Ecto neural progenitor cell (in vitro differentiated cells): Measurements from ENCODE around the gene MYB.
A peak's percentile ranks its signal among the peaks of the same experiment; 100 is the strongest.
"Not testable (repeated sequence)": the region's sequence is repeated elsewhere in the genome, so short reads cannot be mapped to it uniquely, and the experiment has no call there.

Source experiments
- DNase-seq: peaks from one replicate; pipeline ENCODE4 v3.0.0-alpha.2; 2018; ENCODE audit warnings: low spot score

MYB gene

DNA sequence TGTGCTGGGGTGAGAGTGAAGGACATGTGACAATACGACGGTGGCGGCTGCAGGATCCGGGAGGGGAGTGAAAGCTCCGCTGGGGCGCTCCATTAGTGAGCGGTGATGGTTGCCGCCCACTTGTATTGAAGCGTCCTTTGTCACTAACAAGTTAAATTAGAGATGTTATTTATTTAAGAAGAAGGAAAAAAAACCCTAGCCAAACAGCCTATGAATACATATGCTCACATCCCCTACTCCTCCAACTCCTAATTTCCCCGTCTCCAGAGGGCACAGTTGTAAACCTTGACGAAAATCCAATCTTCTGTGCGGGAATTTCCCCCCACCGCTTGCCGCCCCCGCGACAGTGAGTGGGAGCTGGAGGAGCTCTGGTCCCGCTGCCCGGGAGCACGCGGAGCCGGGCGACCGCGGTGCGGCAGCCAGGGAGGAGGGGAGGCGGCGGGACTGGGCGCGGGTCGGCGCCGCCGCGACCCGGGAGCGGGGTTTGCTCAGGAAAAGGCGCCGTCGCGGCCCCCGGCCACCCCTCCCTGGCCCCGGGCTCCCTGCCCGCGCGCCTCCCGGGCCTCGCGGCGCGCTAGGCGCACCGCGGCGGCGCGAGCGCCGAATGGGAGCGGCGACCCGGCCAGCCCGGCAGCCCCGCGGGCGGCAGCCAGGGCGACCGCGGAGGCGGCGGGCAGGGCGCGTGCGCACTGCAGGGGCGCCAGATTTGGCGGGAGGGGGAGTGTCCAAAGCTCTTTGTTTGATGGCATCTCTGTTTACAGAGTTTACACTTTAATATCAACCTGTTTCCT lies at the start of gene MYB:
Gene MYB, plus strand, starts transcription at position 767 of the 791 bp plus-strand sequence. CDS start 206 bp downstream, outside the sequence.
- DNase-seq = peak; percentile 79

DNA sequence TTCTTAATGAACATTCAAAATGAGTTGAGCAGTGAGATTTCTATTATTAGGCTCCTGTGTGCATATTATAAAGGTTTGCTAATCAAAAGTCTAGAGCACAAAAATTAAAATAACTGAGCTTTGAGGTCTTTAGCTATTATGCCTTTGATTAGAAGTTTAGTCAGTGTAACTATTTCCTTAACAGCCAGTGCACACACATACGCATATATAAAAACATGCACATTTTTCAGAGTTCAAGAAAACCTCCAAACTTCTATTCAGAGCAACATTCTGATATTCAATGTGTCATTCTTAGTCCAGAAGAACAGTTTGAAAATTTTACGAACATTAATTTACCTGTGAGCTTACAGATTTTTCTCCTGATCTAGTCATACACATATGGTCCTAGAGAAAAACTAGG lies 48.3 kb upstream of the MYB start:
- DNase-seq = no peak

DNA sequence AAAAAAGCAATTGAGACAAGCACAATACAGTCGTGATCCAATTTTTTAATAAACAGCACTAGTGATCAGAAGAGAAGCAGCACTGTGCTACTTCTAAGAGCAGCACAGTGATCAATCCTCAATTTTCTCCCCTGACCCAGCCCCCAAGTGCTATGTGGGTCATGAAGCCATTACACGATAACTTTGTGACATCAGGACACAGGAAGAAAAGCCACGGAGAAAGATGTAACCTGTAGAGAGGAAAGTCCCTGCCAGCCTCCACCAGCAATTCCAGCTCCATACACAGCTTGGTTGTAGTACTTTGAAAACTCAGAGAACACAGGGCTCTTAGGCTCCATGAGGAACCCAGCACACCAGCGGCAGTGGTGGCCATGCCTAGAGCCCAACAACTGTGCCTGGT lies 45.3 kb upstream of the MYB start:
- DNase-seq = no peak

DNA sequence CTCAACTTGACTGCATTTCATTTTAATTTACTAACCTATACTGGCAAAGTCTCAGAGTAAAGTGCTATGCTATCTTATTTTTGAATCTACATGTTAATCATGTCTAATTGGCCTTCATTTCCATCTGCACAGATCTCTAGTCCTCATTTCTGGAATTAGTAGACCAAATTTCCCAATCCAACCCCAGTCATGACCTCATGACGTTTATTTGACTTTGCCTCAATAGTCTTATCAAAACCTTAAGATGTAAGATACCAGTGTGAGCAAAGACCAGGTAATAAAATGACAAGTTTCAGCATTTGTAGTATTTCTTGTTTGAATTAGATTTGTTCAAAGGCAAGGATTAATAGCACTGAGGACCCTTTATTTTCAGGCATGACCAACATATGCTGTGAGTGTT lies 43.3 kb upstream of the MYB start:
- DNase-seq = no peak

GRCh38 chr6:135141182-135141581 lies 39.9 kb upstream of the MYB start:
- DNase-seq = no peak

DNA sequence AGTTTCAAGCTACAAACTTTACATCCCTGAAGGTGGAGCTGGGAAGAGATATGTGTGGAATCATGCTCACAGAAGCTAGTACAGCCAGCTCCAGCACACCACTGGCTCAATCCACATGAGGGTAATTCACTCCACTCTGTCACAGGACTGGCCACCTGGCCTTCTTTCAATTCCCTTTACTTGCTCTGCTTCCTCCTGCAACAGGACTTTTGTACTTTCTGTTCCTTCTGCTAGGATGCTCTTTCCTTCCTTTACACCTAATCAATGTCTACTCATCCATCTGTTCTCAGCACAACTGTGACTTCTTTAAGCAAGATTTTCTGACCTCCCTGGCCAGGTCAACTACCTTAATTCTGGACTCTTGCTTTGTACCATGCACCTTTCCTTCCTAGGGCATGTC lies 39.4 kb upstream of the MYB start:
- DNase-seq = no peak

GRCh38 chr6:135142232-135142631 lies 38.9 kb upstream of the MYB start:
- DNase-seq = not testable (repeated sequence)

DNA sequence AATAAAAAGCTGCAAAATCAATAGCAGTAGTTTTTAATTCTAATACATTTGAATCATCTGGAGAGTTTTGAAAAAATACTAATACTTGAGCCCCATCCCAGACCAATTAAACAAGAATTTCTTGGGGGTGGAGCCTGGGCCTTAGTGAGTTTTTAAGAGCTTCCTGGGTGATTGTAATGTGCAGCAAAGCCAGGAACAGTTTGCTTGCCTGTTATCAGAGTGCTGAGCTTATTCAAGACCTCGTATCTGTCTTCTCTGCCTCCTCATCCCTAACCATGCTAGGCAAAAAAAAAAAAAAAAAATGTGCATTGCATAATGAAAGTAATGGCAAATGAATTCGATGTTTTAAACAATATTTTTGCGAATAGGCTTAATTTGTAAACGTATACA lies 36.4 kb upstream of the MYB start:
- no peak for DNase-seq

GRCh38 chr6:135145063-135145800 lies 35.9 kb upstream of the MYB start:
- DNase-seq = no peak

- DNase-seq = no peak
These were observed 34.8 kb upstream of the MYB start for GRCh38 chr6:135146162-135146934.

GRCh38 chr6:135147637-135148592 lies 33.2 kb upstream of the MYB start:
- DNase-seq = no peak

DNA sequence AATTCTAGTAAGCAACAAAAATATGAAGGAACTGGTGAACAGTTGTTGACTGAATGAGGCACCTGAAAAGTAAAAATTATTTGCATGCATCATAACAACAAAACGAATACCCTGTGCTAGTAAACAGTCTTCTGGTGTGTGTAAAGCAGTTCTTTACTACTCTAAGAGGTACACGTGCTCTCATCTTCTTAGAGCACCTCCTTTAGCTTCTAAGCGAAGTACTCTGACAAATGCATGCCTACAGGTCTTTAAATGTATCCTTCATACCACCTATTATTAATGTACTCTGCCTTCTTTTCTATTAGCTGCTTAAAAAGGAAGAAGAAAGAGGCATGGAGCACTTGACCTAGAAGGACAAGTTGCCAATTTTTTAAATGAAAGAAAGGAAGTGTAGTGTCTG lies 32.2 kb upstream of the MYB start:
- DNase-seq = no peak

DNA sequence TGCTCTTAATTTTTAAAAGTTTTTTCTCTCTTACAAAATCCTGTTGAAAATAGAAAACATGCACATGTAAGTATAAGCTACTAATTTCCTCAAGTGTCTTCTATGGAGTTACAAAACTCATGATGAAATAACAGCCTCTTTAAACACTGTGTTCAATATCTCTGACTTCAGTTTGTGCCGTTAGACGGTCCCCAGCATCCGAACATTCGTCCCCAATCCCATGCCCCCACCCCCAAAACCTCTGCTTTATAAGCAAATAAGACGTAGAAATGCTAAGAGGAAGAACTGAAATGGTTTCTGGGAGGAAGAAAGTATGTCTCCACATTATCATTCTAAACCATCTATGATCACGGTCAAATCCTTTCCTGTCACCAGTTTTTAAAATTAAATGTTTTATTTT lies 31.7 kb upstream of the MYB start:
- DNase-seq = no peak

DNA sequence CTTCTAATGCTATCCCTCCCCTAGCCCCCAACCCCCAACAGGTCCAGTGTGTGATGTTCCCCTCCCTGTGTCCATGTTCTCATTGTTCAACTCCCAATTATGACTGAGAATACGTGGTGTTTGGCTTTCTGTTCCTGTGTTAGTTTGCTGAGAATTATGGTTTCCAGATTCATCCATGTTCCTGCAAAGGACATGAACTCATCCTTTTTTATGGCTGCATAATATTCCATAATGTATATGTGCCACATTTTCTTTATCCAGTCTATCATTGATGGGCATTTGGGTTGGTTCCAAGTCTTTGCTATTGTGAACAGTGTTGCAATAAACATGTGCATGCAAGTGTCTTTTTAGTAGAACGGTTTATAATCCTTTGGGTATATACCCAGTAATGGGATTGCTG lies 30.6 kb upstream of the MYB start:
- DNase-seq = not testable (repeated sequence)

DNA sequence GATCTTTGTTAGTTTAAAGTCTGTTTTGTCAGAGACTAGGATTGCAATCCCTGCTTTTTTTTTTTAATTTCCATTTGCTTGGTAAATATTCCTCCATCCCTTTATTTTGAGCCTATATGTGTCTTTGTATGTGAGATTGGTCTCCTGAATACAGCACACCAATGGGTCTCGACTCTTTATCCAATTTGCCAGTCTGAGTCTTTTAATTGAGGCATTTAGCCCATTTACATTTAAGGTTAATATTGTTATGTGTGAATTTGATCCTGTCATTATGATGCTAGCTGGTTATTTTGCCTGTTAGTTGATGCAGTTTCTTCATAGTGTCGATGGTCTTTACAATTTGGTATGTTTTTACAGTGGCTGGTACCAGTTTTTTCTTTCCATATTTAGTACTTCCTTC lies 27.0 kb upstream of the MYB start:
- not testable (repeated sequence) for DNase-seq

- DNase-seq = no peak
These were observed 22.7 kb upstream of the MYB start for GRCh38 chr6:135158397-135158796.

DNA sequence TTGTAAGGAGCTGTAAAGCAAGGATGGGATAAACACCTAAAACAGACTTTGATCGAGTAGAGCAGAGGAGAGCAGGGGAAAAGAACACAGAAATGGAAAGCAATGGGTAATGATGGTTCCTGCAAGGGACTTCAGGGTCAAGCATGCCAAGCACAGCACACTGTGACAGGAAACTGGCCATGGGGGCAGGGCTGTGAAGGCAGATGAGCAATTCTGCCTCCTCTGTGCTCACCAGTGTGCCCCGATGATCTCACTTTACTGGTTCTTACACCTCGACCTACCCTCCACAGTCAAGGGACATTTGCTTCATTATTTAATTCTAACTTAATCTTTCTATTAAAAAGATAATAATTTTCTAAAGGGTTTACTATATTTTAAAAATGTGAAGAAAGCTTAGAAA lies 21.6 kb upstream of the MYB start:
- no peak for DNase-seq

GRCh38 chr6:135161411-135162395 lies 19.4 kb upstream of the MYB start:
- DNase-seq = no peak

GRCh38 chr6:135162678-135163439 lies 18.2 kb upstream of the MYB start:
- DNase-seq = peak; percentile 77

- DNase-seq = no peak
These were observed 17.7 kb upstream of the MYB start for GRCh38 chr6:135163440-135163738.
